GM12873 (cell line): ENCODE data around the gene TMEM138.

Experiments
- TF ChIP-seq, protein P1 (sequence below): IDR thresholded peaks from 2 replicates; pipeline ENCODE4 v1.5.1; 2012; ENCODE audit warnings: low read depth, mild to moderate bottlenecking, moderate library complexity, low read length, control low read depth; ENCODE audit not compliant: insufficient read depth; ENCODE audit errors: missing control alignments

TMEM138 gene

GRCh38 chr11:61350336-61350735 is 11.8 kb upstream of the TMEM138 start:
- TF ChIP-seq, protein P1, sequence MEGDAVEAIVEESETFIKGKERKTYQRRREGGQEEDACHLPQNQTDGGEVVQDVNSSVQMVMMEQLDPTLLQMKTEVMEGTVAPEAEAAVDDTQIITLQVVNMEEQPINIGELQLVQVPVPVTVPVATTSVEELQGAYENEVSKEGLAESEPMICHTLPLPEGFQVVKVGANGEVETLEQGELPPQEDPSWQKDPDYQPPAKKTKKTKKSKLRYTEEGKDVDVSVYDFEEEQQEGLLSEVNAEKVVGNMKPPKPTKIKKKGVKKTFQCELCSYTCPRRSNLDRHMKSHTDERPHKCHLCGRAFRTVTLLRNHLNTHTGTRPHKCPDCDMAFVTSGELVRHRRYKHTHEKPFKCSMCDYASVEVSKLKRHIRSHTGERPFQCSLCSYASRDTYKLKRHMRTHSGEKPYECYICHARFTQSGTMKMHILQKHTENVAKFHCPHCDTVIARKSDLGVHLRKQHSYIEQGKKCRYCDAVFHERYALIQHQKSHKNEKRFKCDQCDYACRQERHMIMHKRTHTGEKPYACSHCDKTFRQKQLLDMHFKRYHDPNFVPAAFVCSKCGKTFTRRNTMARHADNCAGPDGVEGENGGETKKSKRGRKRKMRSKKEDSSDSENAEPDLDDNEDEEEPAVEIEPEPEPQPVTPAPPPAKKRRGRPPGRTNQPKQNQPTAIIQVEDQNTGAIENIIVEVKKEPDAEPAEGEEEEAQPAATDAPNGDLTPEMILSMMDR: no peak

DNA sequence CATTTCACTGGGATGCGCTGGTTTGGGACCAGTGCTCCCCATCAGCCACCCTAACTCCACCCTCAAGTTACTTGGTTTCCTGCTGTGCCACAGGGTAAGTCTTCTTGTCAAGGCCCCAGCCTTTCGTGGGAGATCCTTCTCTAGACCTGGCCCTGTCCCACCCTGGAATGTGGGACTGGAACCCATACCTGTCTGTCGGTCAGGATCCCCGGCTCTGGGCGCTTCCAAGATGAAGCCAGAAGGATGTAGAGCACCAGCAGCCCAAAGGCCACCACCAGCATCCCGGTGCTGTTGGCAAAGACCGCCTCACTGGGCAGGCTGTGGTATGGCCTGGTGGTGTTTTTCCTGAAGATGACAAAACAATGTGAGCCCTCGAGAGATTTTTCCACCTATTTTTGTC is 11.4 kb upstream of the TMEM138 start:
- TF ChIP-seq, protein P1: no peak

DNA sequence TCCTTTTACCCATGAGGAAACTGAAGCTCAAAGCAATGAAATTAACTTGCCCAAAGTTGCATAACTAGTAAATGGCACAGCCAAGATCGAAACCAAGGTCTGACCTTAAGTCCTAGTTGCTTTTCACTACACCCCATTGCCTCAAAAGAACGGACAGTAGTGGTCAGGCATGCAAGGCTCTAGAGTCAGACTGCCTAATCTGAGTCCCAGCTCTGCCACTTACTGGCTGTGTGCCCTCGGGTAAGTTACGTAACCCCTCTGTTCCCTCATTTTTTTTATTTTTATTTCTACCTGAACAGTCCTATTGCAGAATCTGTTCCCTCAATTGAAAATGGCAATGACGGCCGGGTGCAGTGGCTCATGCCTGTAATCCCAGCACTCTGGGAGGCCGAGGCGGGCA is 10.1 kb upstream of the TMEM138 start:
- TF ChIP-seq, protein P1: no peak

GRCh38 chr11:61353131-61354067 is 8.8 kb upstream of the TMEM138 start:
- TF ChIP-seq, protein P1: no peak

DNA sequence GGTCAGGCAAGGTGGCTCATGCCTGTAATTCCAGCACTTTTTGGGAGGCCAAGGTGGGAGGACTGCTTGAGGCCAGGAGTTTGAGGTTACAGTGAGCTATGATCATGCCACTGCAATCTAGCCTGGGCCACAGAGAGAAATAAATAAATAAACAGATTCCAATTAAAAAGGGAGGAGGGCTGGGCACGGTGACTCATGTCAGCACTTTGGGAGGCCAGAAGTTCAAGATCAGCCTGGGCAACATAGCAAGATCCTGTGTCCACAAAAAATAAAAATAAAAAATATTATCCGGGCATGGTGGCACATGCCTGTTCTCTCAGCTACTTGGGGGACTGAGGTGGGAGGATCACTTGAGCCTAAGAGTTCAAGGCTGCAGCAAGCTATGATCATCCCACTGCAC is 8.0 kb upstream of the TMEM138 start:
- TF ChIP-seq, protein P1: no peak

DNA sequence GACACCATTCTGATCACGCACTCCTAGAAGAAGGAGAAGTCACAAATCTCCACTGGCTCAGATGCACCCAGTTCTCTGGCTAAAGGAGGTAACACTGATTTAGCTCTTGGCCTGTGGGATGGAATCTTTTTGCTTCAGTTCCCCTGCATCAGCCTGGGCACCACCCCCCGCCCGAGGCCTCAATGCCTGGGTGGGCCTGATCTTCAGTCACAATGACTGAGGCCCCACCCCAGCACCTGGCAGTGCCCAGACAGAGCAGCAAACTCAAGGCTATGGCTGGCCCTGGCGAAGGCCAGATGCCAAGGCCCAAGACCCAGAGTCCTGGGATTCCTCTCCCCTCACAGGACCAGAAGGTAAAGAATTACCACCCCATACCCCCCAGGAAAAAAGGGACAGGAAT is 5.5 kb upstream of the TMEM138 start:
- TF ChIP-seq, protein P1: no peak

DNA sequence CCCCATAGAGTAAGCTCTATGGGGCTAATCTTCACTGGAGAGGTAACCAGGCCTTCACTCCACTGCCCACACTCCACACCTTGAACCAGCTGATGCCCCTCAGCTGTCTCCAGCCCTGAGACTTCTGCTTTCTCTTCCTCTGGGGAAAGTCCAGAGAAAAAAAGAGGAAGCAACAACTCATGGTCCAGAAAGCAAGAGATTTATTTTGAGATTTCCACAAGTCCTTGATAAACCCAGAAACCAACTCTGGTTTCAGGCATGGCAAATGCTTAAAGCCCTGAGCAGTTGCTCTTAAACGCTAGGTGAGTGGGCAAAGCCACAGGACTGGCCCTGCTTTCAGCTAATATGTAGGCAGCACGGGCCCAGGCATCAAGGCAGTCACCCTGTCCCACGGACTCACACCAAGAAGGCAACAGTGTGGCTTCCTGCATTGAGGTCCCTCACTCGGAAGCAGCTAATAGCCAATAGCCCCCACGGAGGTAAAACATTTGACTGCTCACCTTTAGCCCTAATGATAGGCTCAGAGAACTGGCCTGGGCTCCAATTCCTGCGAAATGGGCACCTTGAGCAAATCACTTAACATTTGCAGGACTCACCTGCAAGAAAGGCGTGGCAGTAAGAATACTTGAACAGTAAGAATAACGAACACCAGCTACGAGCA is 4.8 kb upstream of the TMEM138 start:
- TF ChIP-seq, protein P1: no peak
